HT1080 (cell line): ENCODE results near the gene CEBPG. TPM values are rescaled to one million over a fixed set of nuclear protein-coding genes. Genes with fewer than 3 reads are reported as not detected.

Experiments
- DNase-seq: peaks from one replicate; pipeline ENCODE4 v3.0.0-alpha.2; 2015; ENCODE audit warnings: low read depth
- polyA plus RNA-seq, 2 experiments: library from polyadenylated mRNA; depleted of rRNA; stranded (reverse); fragments of >200 nt; gene quantifications; 2 replicates each; pipeline ENCODE4 v1.2.3, GENCODE V29; 2015
- total RNA-seq: library from RNA; depleted of rRNA; stranded (reverse); fragments of >200 nt; shearing (Covaris generic); gene quantifications from 2 replicates; pipeline ENCODE4 v1.2.3, GENCODE V29; 2014; rRNA removed

Gene CEBPG
- 17.6 and 19.3 TPM in 2 replicates for total RNA-seq
- polyA plus RNA-seq (2015; cell fraction: cytosol; rRNA removed), result 32.5 and 34.1 TPM in 2 replicates
- polyA plus RNA-seq (2015; cell fraction: nucleus; rRNA removed), result 18.6 and 18.7 TPM in 2 replicates

GRCh38 chr19:33373453-33374235 is at the start of gene CEBPG:
CEBPG (plus strand) TSS chr19:33373709; CDS start chr19:33379240, 5,531 bp downstream.
- DNase-seq, result peak; percentile 81

GRCh38 chr19:33324628-33325027 is 48.9 kb upstream of the CEBPG start:
- no peak for DNase-seq

- no peak for DNase-seq
These were observed 47.6 kb upstream of the CEBPG start for GRCh38 chr19:33325920-33326319.

- DNase-seq, result no peak
These were observed 44.4 kb upstream of the CEBPG start for GRCh38 chr19:33329060-33329459.

GRCh38 chr19:33329736-33330135 is 43.8 kb upstream of the CEBPG start:
- no peak for DNase-seq

- no peak for DNase-seq
These were observed 41.3 kb upstream of the CEBPG start for GRCh38 chr19:33332248-33332647.

GRCh38 chr19:33333151-33333550 is 40.4 kb upstream of the CEBPG start:
- no peak for DNase-seq

GRCh38 chr19:33333642-33334041 is 39.9 kb upstream of the CEBPG start:
- DNase-seq, result no peak

GRCh38 chr19:33334271-33334670 is 39.2 kb upstream of the CEBPG start:
- no peak for DNase-seq

- DNase-seq, result no peak
These were observed 38.1 kb upstream of the CEBPG start for GRCh38 chr19:33335446-33335845.

GRCh38 chr19:33339016-33339984 is 34.2 kb upstream of the CEBPG start:
- DNase-seq, result peak; percentile 63

GRCh38 chr19:33340991-33341390 is 32.5 kb upstream of the CEBPG start:
- no peak for DNase-seq

GRCh38 chr19:33343301-33343700 is 30.2 kb upstream of the CEBPG start:
- no peak for DNase-seq

- DNase-seq, result no peak
These were observed 29.5 kb upstream of the CEBPG start for GRCh38 chr19:33343859-33344572.

GRCh38 chr19:33344573-33344925 is 29.0 kb upstream of the CEBPG start:
- no peak for DNase-seq

GRCh38 chr19:33345163-33345562 is 28.3 kb upstream of the CEBPG start:
- DNase-seq, result no peak

- DNase-seq, result no peak
These were observed 26.8 kb upstream of the CEBPG start for GRCh38 chr19:33346665-33347064.

- no peak for DNase-seq
These were observed 26.2 kb upstream of the CEBPG start for GRCh38 chr19:33347300-33347699.

- no peak for DNase-seq
These were observed 25.1 kb upstream of the CEBPG start for GRCh38 chr19:33348301-33349010.
